Measurements from ENCODE around the gene SLC25A22.

Gene SLC25A22

DNA sequence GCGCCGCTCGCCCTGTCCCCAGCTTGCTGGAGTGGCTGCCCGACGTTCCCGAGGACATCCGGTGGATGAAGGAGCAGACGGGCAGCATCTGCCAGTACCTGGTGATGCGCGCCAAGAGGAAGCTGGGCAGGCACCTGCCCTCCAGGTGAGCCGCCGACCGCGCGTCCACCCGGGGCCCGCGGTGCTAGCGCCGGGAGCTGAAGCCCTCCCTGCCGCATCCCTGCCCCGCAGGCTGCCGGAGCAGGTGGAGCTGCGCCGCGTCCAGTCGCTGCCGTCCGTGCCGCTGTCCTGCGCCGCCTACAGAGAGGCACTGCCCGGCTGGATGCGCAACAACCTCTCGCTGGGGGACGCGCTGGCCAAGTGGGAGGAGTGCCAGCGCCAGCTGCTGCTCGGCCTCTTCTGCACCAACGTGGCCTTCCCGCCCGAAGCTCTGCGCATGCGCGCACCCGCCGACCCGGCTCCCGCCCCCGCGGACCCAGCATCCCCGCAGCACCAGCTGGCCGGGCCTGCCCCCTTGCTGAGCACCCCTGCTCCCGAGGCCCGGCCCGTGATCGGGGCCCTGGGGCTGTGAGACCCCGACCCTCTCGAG lies 26.3 kb upstream of the SLC25A22 start:
- TF ChIP-seq TAF1 (IDR thresholded peaks at IDR 0.05; ENCODE audit: borderline replicate concordance, insufficient read depth, low read length) = no peak
- no peak for TF ChIP-seq POLR2AphosphoS5 (IDR thresholded peaks at IDR 0.05; ENCODE audit: low read depth, low read length)
- TF ChIP-seq SIN3A (IDR thresholded peaks at IDR 0.05; ENCODE audit: borderline replicate concordance, insufficient read depth, low read length) = no peak
- no peak for TF ChIP-seq REST (IDR thresholded peaks at IDR 0.05; ENCODE audit: insufficient read depth in 1 of 2, low read depth in 2 of 2, low read length in 2 of 2)
- TF ChIP-seq FOXP2 (optimal IDR thresholded peaks at IDR 0.05; ENCODE audit: borderline replicate concordance, extremely low read depth, extremely low read length, insufficient read depth) = no peak

DNA sequence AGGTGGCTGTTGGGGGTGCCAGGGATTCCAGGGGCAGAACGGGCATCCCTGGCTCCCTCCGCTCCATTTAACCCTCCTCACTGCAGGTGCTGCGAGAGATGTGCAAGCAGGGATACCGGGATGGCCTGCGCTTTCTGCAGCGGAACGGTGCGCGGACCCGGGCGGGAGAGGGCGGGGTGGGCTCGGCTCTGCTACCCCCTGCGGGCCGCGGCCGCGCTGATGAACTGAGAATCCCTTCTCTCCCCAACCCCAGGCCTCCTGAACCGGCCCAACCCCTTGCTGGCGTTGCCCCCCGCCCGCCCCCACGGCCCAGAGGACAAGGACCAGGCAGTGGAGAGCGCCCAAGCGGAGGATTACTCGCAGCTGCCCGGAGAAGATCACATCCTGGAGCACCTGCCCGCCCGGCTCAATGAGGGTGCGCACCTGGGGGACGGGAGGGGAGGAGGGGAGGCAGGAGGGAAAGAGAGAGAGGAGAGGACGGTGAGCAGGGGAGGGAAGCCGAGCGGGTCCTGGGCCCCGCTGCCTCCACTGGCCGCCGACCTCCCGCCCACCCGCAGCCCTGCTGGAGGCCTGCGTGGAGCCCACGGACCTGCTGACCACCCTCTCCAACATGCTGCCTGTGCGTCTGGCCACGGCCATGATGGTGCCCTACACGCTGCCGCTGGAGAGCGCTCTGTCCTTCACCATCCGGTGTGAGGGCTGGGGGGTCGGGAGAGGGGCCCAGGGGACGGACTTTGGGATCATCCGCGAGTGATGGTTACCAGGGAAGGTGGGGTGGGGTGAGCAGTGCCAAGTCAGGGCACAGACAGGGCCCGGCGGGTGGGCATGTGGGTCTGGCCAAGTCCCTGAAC lies 25.6 kb upstream of the SLC25A22 start:
- no peak for TF ChIP-seq POLR2AphosphoS5 (IDR thresholded peaks at IDR 0.05; ENCODE audit: low read depth, low read length)
- no peak for TF ChIP-seq FOXP2 (optimal IDR thresholded peaks at IDR 0.05; ENCODE audit: borderline replicate concordance, extremely low read depth, extremely low read length, insufficient read depth)
- TF ChIP-seq REST (IDR thresholded peaks at IDR 0.05; ENCODE audit: insufficient read depth in 1 of 2, low read depth in 2 of 2, low read length in 2 of 2) = no peak
- TF ChIP-seq SIN3A (IDR thresholded peaks at IDR 0.05; ENCODE audit: borderline replicate concordance, insufficient read depth, low read length) = no peak
- TF ChIP-seq TAF1 (IDR thresholded peaks at IDR 0.05; ENCODE audit: borderline replicate concordance, insufficient read depth, low read length) = no peak

- no peak for TF ChIP-seq TAF1 (IDR thresholded peaks at IDR 0.05; ENCODE audit: borderline replicate concordance, insufficient read depth, low read length)
- no peak for TF ChIP-seq FOXP2 (optimal IDR thresholded peaks at IDR 0.05; ENCODE audit: borderline replicate concordance, extremely low read depth, extremely low read length, insufficient read depth)
- TF ChIP-seq POLR2AphosphoS5 (IDR thresholded peaks at IDR 0.05; ENCODE audit: low read depth, low read length) = no peak
- no peak for TF ChIP-seq REST (IDR thresholded peaks at IDR 0.05; ENCODE audit: insufficient read depth in 1 of 2, low read depth in 2 of 2, low read length in 2 of 2)
Measured at GRCh38 chr11:821512-822371, 23.7 kb upstream of the SLC25A22 start.

GRCh38 chr11:820655-821511 lies 22.8 kb upstream of the SLC25A22 start:
- TF ChIP-seq TAF1 (IDR thresholded peaks at IDR 0.05; ENCODE audit: borderline replicate concordance, insufficient read depth, low read length) = no peak
- TF ChIP-seq SIN3A (IDR thresholded peaks at IDR 0.05; ENCODE audit: borderline replicate concordance, insufficient read depth, low read length) = no peak
- no peak for TF ChIP-seq REST (IDR thresholded peaks at IDR 0.05; ENCODE audit: insufficient read depth in 1 of 2, low read depth in 2 of 2, low read length in 2 of 2)
- TF ChIP-seq FOXP2 (optimal IDR thresholded peaks at IDR 0.05; ENCODE audit: borderline replicate concordance, extremely low read depth, extremely low read length, insufficient read depth) = no peak
- TF ChIP-seq POLR2AphosphoS5 (IDR thresholded peaks at IDR 0.05; ENCODE audit: low read depth, low read length) = no peak
